SIG-M5 treated with dmso at 0.1 percent for 504 hours (cell line): ENCODE measurements around the gene SYNCRIP.
"Not testable (repeated sequence)": the region's sequence is repeated elsewhere in the genome, so short reads cannot be mapped to it uniquely, and the experiment has no call there.

ENCODE experiments used
- DNase-seq: peaks from one replicate; lab custom pipeline; 2025; ENCODE audit not compliant: unreplicated experiment; lab: John Stamatoyannopoulos, UW

Gene SYNCRIP

GRCh38 chr6:85670573-85670972 lies 27.9 kb upstream of the SYNCRIP start:
- no peak for DNase-seq

GRCh38 chr6:85669735-85670194 lies 27.1 kb upstream of the SYNCRIP start:
- peak; percentile 38 for DNase-seq

- no peak for DNase-seq
These were observed 19.6 kb upstream of the SYNCRIP start for GRCh38 chr6:85662251-85662650.

- no peak for DNase-seq
These were observed 17.5 kb upstream of the SYNCRIP start for GRCh38 chr6:85660181-85660611.

GRCh38 chr6:85650606-85651005 lies 7.9 kb upstream of the SYNCRIP start:
- no peak for DNase-seq

- DNase-seq = no peak
These were observed 1.6 kb upstream of the SYNCRIP start for GRCh38 chr6:85644279-85644762.

GRCh38 chr6:85643537-85644278 lies 1.0 kb upstream of the SYNCRIP start:
- DNase-seq = peak; percentile 95

- peak; percentile 64 for DNase-seq
These were observed 551 bp downstream of the SYNCRIP start for GRCh38 chr6:85641897-85642773.

GRCh38 chr6:85641522-85641896 lies 1.2 kb downstream of the SYNCRIP start:
- peak; percentile 20 for DNase-seq

GRCh38 chr6:85640821-85641220 lies 1.9 kb downstream of the SYNCRIP start:
- DNase-seq = no peak

GRCh38 chr6:85637579-85637978 lies 5.1 kb downstream of the SYNCRIP start:
- DNase-seq = no peak

- no peak for DNase-seq
These were observed 10.3 kb downstream of the SYNCRIP start for GRCh38 chr6:85632164-85632942.

- not testable (repeated sequence) for DNase-seq
These were observed 11.6 kb downstream of the SYNCRIP start for GRCh38 chr6:85631117-85631516.

- DNase-seq = no peak
These were observed 14.3 kb downstream of the SYNCRIP start for GRCh38 chr6:85628353-85628752.

GRCh38 chr6:85620308-85620707 lies 22.4 kb downstream of the SYNCRIP start:
- DNase-seq = peak; percentile 69

- DNase-seq = no peak
These were observed 27.9 kb downstream of the SYNCRIP start for GRCh38 chr6:85614780-85615179.

- DNase-seq = no peak
These were observed 29.8 kb downstream of the SYNCRIP start for GRCh38 chr6:85612690-85613474.

- DNase-seq = no peak
These were observed 32.3 kb downstream of the SYNCRIP start for GRCh38 chr6:85610182-85610895.

- no peak for DNase-seq
These were observed 40.6 kb downstream of the SYNCRIP start for GRCh38 chr6:85602100-85602499.
